ENCODE measurements around the gene DCTN1.

DCTN1 gene

DNA sequence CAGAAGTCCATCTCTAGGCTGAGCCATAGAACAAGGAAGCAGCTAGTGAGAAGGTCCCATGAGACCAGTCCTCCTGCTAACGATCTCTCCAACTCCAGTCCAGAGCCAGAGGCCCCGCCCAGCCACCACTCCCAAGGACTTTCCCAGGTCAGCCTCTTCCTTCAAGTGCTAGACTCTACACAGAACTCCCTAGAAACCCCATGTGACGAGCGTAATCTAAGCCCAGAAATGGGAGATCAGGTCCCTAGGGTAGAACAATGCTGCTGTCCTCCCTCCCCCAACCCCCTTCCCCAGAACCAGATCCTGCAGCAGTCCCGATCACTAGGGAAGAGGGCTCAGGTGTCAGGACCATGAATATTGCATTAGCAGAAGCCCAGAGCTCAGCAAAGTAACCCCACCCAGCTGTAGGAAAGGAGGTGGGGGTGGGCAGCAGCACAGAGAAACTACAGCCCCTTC, 6.9 kb downstream of the DCTN1 start:
- ATAC-seq, result no peak
- TF ChIP-seq, protein P1, sequence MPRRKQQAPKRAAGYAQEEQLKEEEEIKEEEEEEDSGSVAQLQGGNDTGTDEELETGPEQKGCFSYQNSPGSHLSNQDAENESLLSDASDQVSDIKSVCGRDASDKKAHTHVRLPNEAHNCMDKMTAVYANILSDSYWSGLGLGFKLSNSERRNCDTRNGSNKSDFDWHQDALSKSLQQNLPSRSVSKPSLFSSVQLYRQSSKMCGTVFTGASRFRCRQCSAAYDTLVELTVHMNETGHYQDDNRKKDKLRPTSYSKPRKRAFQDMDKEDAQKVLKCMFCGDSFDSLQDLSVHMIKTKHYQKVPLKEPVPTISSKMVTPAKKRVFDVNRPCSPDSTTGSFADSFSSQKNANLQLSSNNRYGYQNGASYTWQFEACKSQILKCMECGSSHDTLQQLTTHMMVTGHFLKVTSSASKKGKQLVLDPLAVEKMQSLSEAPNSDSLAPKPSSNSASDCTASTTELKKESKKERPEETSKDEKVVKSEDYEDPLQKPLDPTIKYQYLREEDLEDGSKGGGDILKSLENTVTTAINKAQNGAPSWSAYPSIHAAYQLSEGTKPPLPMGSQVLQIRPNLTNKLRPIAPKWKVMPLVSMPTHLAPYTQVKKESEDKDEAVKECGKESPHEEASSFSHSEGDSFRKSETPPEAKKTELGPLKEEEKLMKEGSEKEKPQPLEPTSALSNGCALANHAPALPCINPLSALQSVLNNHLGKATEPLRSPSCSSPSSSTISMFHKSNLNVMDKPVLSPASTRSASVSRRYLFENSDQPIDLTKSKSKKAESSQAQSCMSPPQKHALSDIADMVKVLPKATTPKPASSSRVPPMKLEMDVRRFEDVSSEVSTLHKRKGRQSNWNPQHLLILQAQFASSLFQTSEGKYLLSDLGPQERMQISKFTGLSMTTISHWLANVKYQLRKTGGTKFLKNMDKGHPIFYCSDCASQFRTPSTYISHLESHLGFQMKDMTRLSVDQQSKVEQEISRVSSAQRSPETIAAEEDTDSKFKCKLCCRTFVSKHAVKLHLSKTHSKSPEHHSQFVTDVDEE (CRISPR knock-in tag; IDR thresholded peaks at IDR 0.05), result no peak
- TF ChIP-seq TCF4 (CRISPR knock-in tag; IDR thresholded peaks at IDR 0.05; ENCODE audit: borderline replicate concordance) (no peak), ZNF8 (CRISPR knock-in tag; IDR thresholded peaks at IDR 0.05) (no peak), ARNTL (CRISPR knock-in tag; IDR thresholded peaks at IDR 0.05; ENCODE audit: borderline replicate concordance, low read depth) (no peak), BACH2 (CRISPR knock-in tag; IDR thresholded peaks at IDR 0.05; ENCODE audit: borderline replicate concordance) (no peak), RARB (CRISPR knock-in tag; IDR thresholded peaks at IDR 0.05) (no peak)
- TF ChIP-seq, protein P2, sequence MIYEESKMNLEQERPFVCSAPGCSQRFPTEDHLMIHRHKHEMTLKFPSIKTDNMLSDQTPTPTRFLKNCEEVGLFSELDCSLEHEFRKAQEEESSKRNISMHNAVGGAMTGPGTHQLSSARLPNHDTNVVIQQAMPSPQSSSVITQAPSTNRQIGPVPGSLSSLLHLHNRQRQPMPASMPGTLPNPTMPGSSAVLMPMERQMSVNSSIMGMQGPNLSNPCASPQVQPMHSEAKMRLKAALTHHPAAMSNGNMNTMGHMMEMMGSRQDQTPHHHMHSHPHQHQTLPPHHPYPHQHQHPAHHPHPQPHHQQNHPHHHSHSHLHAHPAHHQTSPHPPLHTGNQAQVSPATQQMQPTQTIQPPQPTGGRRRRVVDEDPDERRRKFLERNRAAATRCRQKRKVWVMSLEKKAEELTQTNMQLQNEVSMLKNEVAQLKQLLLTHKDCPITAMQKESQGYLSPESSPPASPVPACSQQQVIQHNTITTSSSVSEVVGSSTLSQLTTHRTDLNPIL (CRISPR knock-in tag; IDR thresholded peaks at IDR 0.05; ENCODE audit: low read depth), result no peak

DNA sequence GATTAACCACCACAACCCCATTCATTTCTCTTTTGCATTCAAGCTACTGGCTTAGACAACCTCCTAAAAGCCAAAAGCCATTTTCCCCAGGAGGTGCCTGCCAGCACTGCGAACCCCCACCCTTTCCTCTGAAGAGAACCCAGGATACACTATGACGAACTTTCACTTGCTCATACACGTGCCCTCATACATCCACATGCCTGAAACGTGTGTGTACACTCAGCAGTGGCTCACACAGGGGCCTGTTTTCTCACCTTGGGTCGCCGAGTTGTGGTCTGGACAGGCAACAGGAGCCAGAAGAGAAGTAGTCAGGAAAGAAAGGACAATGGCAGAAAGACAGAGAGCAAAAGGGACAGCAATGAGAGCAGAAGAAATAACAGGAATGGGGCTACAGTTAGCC, 7.4 kb downstream of the DCTN1 start:
- TF ChIP-seq ZFP3 (CRISPR knock-in tag; IDR thresholded peaks at IDR 0.05), result no peak
- no peak for ATAC-seq

DNA sequence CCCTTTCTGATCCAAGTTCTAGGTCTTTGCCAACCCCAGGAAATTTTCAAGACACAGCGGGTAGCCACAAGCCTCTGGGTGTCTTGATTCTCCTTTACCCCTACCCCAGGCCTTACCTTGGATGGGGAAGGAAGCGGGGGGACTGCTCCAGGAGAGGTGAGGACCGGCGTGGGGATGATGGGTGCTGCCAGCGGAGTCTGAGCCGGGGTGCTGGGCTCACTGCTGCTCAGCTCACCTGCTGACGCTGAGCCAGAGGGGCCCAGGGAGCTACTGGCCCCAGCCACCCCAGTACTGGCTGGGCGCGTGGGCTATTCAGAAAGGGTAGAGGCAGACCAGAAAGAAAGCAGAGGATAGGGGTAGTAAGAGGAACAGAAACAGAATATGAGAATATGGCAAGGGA, 8.7 kb downstream of the DCTN1 start:
- ATAC-seq, result no peak
- TF ChIP-seq ARNTL (CRISPR knock-in tag; IDR thresholded peaks at IDR 0.05; ENCODE audit: borderline replicate concordance, low read depth) (no peak), GLIS3 (CRISPR knock-in tag; IDR thresholded peaks at IDR 0.05) (no peak), TOX (CRISPR knock-in tag; IDR thresholded peaks at IDR 0.05; ENCODE audit: borderline replicate concordance) (no peak), BACH2 (CRISPR knock-in tag; IDR thresholded peaks at IDR 0.05; ENCODE audit: borderline replicate concordance) (no peak), CSDC2 (CRISPR knock-in tag; IDR thresholded peaks at IDR 0.05) (no peak), ZNF70 (CRISPR knock-in tag; IDR thresholded peaks at IDR 0.05) (no peak), ZFP3 (CRISPR knock-in tag; IDR thresholded peaks at IDR 0.05) (no peak), SNAI2 (CRISPR knock-in tag; IDR thresholded peaks at IDR 0.05) (no peak), ISL1 (CRISPR knock-in tag; IDR thresholded peaks at IDR 0.05) (no peak), OSR1 (CRISPR knock-in tag; IDR thresholded peaks at IDR 0.05) (no peak)
- TF ChIP-seq, protein P2 (CRISPR knock-in tag; IDR thresholded peaks at IDR 0.05; ENCODE audit: low read depth), result no peak
- TF ChIP-seq, protein P3, sequence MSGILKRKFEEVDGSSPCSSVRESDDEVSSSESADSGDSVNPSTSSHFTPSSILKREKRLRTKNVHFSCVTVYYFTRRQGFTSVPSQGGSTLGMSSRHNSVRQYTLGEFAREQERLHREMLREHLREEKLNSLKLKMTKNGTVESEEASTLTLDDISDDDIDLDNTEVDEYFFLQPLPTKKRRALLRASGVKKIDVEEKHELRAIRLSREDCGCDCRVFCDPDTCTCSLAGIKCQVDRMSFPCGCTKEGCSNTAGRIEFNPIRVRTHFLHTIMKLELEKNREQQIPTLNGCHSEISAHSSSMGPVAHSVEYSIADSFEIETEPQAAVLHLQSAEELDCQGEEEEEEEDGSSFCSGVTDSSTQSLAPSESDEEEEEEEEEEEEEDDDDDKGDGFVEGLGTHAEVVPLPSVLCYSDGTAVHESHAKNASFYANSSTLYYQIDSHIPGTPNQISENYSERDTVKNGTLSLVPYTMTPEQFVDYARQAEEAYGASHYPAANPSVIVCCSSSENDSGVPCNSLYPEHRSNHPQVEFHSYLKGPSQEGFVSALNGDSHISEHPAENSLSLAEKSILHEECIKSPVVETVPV (CRISPR knock-in tag; IDR thresholded peaks at IDR 0.05), result no peak
- TF ChIP-seq, protein P1 (CRISPR knock-in tag; IDR thresholded peaks at IDR 0.05), result no peak
- TF ChIP-seq, protein P4, sequence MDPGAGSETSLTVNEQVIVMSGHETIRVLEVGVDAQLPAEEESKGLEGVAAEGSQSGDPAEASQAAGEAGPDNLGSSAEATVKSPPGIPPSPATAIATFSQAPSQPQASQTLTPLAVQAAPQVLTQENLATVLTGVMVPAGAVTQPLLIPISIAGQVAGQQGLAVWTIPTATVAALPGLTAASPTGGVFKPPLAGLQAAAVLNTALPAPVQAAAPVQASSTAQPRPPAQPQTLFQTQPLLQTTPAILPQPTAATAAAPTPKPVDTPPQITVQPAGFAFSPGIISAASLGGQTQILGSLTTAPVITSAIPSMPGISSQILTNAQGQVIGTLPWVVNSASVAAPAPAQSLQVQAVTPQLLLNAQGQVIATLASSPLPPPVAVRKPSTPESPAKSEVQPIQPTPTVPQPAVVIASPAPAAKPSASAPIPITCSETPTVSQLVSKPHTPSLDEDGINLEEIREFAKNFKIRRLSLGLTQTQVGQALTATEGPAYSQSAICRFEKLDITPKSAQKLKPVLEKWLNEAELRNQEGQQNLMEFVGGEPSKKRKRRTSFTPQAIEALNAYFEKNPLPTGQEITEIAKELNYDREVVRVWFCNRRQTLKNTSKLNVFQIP (CRISPR knock-in tag; IDR thresholded peaks at IDR 0.05; ENCODE audit: borderline replicate concordance, low read depth), result no peak

Data from SK-N-SH treated with all-trans-retinoic acid at 6 μM for 48 hours (cell line).